Esophagus (tissue), 2 donors: Measurements from ENCODE around the gene EPX. TPM values are rescaled to one million over a fixed set of nuclear protein-coding genes. Genes with fewer than 3 reads are reported as not detected.
A peak's percentile ranks its signal among the peaks of the same experiment; 100 is the strongest.

Source experiments
- H3K27ac ChIP-seq, 2 donors: one replicate each; pipeline ENCODE4 v1.5.1; 2013; ENCODE audit warnings: low read depth in 2 of 2, mild to moderate bottlenecking in 2 of 2, inconsistent platforms in 1 of 2, low read length in 1 of 2, moderate library complexity in 1 of 2
- H3K27me3 ChIP-seq, 2 donors: one replicate each; pipeline ENCODE4 v1.6.1; 2013; ENCODE audit warnings: low read length in 2 of 2, control low read depth in 1 of 2, mild to moderate bottlenecking in 1 of 2; ENCODE audit not compliant: insufficient read depth in 2 of 2, control insufficient read depth in 1 of 2
- H3K36me3 ChIP-seq, 2 donors: one replicate each; pipeline ENCODE4 v1.6.1; 2013; ENCODE audit warnings: low read length in 1 of 2; ENCODE audit not compliant: control insufficient read depth in 2 of 2, insufficient read depth in 2 of 2
- H3K4me1 ChIP-seq, 2 donors: one replicate each; pipeline ENCODE4 v1.6.1; 2013; ENCODE audit warnings: low read length in 1 of 2; ENCODE audit not compliant: control insufficient read depth in 2 of 2, insufficient read depth in 2 of 2
- H3K4me3 ChIP-seq, 2 donors: one replicate each; pipeline ENCODE4 v1.5.1; 2013; ENCODE audit warnings: low read length in 2 of 2, mild to moderate bottlenecking in 2 of 2, low read depth in 1 of 2, moderate library complexity in 1 of 2
- H3K9me3 ChIP-seq, 2 donors: one replicate each; pipeline ENCODE4 v1.6.1; 2013; ENCODE audit warnings: mild to moderate bottlenecking in 2 of 2, low read depth in 1 of 2, low read length in 1 of 2, moderate library complexity in 1 of 2; ENCODE audit not compliant: control insufficient read depth in 2 of 2, insufficient read depth in 1 of 2
- WGBS, 2 donors: extraction: QIAGEN DNeasy Blood & Tissue Kit; methylation state at CpG; one replicate each; pipeline ENCODE4 v1.1.7; 2013; 5-methylcytosine and 5-hydroxymethylcytosine counted together
- polyA plus RNA-seq, 2 donors: library from polyadenylated mRNA; stranded (reverse); fragments of 200-250 nt; gene quantifications; one replicate each; pipeline ENCODE4 v1.2.3, GENCODE V29; 2013
- donor health status: healthy with polysubstance abuse.
- donor health status: Bipolar disorder and iron deficiency.

Gene EPX
- polyA plus RNA-seq, 2 donors, result not detected

DNA sequence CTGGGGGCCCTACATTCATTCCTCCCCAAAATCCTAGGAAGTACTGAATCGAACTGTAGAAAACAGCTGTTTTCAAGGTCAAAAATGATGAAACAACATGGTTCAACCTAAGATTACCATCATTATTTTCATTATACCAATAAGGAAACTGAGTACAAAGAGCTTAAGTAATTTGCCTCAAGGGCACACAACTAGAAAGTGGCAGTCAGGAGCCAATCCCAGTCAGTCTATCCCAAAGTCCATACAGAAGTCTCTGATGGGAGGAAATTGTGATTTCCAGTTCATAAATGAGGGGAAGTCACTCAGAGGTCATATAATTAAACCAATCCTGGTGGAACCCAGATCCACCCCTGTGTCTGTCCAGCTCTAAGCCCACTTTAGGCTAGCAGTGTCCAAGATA lies 54.3 kb downstream of the EPX start:
- Histone ChIP-seq H3K4me1 (peaks cover 0 to 6% of the 10 kb centered on the region in 2 donors), H3K36me3 (no peaks in the 10 kb centered on the region), H3K9me3 (no peaks in the 10 kb centered on the region), H3K27ac (no peak overlapping the region), H3K4me3 (no peak overlapping the region), H3K27me3 (no peaks in the 10 kb centered on the region)
- WGBS, 2 donors, result 87 to 90% methylated on average over 1 of the region's 1 CpG

- WGBS, 2 donors, result 84% methylated on average over 10 of the region's 10 CpGs
- H3K4me3 ChIP-seq, result no peak overlapping the region
These were observed 55.2 kb downstream of the EPX start for GRCh38 chr17:58247511-58248363.

DNA sequence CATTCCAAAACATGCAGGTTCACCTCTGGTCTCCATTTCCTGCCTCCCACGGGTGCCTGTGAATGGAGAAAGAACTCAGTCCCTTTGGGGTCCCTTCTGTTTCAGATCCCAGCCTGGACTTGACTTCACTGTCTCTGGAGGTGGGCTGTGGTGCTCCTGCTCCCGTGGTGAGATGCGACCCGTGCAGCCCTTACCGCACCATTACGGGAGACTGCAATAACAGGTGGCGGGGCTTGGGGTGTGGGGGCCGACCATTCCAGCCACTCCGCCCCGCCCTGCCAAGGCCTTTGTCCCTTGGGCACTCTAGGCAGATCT lies 56.4 kb downstream of the EPX start:
- WGBS, 2 donors, result 22 to 28% methylated on average over 10 of the region's 10 CpGs
- H3K36me3 ChIP-seq, result no peaks in the 10 kb centered on the region
- H3K4me1 ChIP-seq, result peaks cover 0 to 6% of the 10 kb centered on the region in 2 donors
- H3K27me3 ChIP-seq, result no peaks in the 10 kb centered on the region
- H3K27ac ChIP-seq, result no peak overlapping the region
- no peak overlapping the region for H3K4me3 ChIP-seq
- H3K9me3 ChIP-seq, result no peaks in the 10 kb centered on the region

More at GRCh38 chr17:58247511-58248363, 55.2 kb downstream of the EPX start:
- no peaks in the 10 kb centered on the region for H3K36me3 ChIP-seq
- H3K9me3 ChIP-seq, result no peaks in the 10 kb centered on the region
- no peaks in the 10 kb centered on the region for H3K27me3 ChIP-seq
- H3K4me1 ChIP-seq, result peaks cover 0 to 6% of the 10 kb centered on the region in 2 donors
- H3K27ac ChIP-seq, result no peak overlapping the region

GRCh38 chr17:58249270-58250133 lies 57.0 kb downstream of the EPX start:
- WGBS, 2 donors, result 5 to 10% methylated on average over 46 to 57 of the region's 57 CpGs
- Histone ChIP-seq H3K36me3 (no peaks in the 10 kb centered on the region), H3K4me1 (peaks cover 0 to 6% of the 10 kb centered on the region in 2 donors), H3K4me3 (peak overlapping the region; percentile 24 to 45), H3K9me3 (no peaks in the 10 kb centered on the region), H3K27ac (no peak overlapping the region), H3K27me3 (no peaks in the 10 kb centered on the region)

GRCh38 chr17:58250344-58251011 lies 58.0 kb downstream of the EPX start:
- Histone ChIP-seq H3K27ac (no peak overlapping the region), H3K36me3 (no peaks in the 10 kb centered on the region), H3K9me3 (no peaks in the 10 kb centered on the region), H3K4me1 (peaks cover 0 to 6% of the 10 kb centered on the region in 2 donors), H3K27me3 (no peaks in the 10 kb centered on the region), H3K4me3 (no peak overlapping the region)
- 88 to 90% methylated on average over 12 of the region's 12 CpGs for WGBS, 2 donors

- H3K9me3 ChIP-seq, result no peaks in the 10 kb centered on the region
- no peak overlapping the region for H3K4me3 ChIP-seq
- H3K36me3 ChIP-seq, result no peaks in the 10 kb centered on the region
- H3K27me3 ChIP-seq, result no peaks in the 10 kb centered on the region
- H3K4me1 ChIP-seq, result peaks cover 0 to 6% of the 10 kb centered on the region in 2 donors
- 62 to 67% methylated on average over 9 of the region's 9 CpGs for WGBS, 2 donors
- H3K27ac ChIP-seq, result no peak overlapping the region
These were observed 59.6 kb downstream of the EPX start for GRCh38 chr17:58252141-58252540.

DNA sequence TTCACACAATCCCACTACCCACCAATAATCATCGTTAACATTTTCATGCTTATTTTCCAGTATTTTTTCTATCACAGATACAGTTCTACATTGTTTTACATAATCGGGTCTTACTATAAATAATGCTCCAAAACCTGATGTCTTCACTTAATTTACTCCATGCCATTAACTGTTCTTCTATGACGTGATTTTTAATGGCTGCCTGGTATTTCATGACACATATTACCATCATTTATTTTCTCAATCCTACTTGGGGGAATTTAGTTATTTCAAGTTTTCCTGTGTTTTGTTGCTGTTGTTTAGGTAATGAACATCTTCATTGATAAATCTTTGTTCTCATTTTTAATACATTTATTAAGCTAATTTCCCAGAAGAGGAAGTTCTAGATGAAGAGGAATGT lies 60.6 kb downstream of the EPX start:
- 80 to 84% methylated on average over 3 of the region's 3 CpGs for WGBS, 2 donors
- Histone ChIP-seq H3K4me3 (no peak overlapping the region), H3K27me3 (no peaks in the 10 kb centered on the region), H3K27ac (no peak overlapping the region), H3K9me3 (no peaks in the 10 kb centered on the region), H3K36me3 (no peaks in the 10 kb centered on the region), H3K4me1 (peaks cover 0 to 6% of the 10 kb centered on the region in 2 donors)

Other genes with a start within 250 kb of the EPX start
- 10 to 100 TPM; 19.9 to 31.1 TPM for gene CUEDC1, start 237.3 kb upstream of the EPX start, polyA plus RNA-seq
- gene VEZF1, start 204.5 kb upstream of the EPX start, polyA plus RNA-seq, result 10 to 100 TPM in 1 of 2 donors, 1 to 10 TPM in 1; 8.8 to 10.6 TPM
- 10 to 100 TPM; 80.7 to 91.7 TPM for gene SRSF1, start 185.5 kb upstream of the EPX start, polyA plus RNA-seq
- 10 to 100 TPM; 14.8 to 15.3 TPM for gene DYNLL2, start 109.3 kb upstream of the EPX start, polyA plus RNA-seq
- under 1 TPM in 1 of 2 donors, not detected in 1; under 0.01 TPM for gene OR4D1, start 44.3 kb upstream of the EPX start, polyA plus RNA-seq
- gene OR4D2, start 25.7 kb upstream of the EPX start, polyA plus RNA-seq, result not detected
- gene MKS1, start 26.5 kb downstream of the EPX start, polyA plus RNA-seq, result 10 to 100 TPM in 1 of 2 donors, 1 to 10 TPM in 1; 7.8 to 10.2 TPM
- gene LPO, start 45.9 kb downstream of the EPX start, polyA plus RNA-seq, result not detected
- gene MPO, start 88.2 kb downstream of the EPX start, polyA plus RNA-seq, result under 1 TPM in 1 of 2 donors, not detected in 1; 0.02 TPM
- gene TSPOAP1, start 136.1 kb downstream of the EPX start, polyA plus RNA-seq, result 10 to 100 TPM in 1 of 2 donors, 1 to 10 TPM in 1; 7.3 to 14.9 TPM
- 10 to 100 TPM; 39.9 to 80.8 TPM for gene SUPT4H1, start 159.5 kb downstream of the EPX start, polyA plus RNA-seq
- 1 to 10 TPM; 5.7 to 7.5 TPM for gene RNF43, start 224.8 kb downstream of the EPX start, polyA plus RNA-seq